ENCODE measurements around the gene MEX3D.
"Not testable (repeated sequence)": the region's sequence is repeated elsewhere in the genome, so short reads cannot be mapped to it uniquely, and the experiment has no call there.

MEX3D gene

DNA sequence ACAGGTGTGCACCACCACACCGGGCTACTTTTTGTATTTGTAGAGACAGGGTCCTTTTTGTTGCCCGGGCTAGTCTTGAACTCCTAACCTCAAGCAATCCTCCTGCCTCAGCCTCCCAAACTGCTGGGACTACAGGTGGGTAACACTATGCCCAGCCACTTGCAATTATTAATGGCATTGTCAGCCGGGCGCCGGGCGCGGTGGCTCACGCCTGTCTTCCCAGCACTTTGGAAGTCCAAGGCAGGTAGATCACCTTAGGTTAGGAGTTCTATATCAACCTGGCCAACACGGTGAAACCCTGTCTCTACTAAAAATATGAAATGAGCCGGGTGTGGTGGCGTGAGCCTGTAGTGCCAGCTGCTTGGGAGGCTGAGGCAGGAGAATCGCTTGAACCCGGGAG, 2.7 kb upstream of the MEX3D start:
- no peak for DNase-seq

DNA sequence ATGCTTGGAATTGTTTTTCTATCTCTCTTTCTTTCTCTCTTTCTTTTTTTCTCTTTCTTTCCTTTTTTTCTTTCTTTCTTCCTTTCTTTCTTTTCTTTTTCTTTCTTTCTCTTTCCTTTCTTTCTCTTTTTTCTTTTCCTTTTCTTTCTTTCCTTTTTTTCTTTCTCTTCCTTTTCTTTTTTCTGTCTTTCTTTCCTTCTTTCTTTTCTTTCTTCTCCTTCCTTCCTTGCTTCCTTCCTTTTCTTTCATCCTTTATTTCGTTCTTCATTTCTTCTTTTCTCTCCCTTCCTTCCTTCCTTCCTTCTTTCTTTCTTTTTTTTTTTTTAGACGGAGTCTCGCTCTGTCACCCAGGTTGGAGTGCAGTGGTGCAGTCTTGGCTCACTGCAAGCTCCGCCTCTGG, 1.9 kb upstream of the MEX3D start:
- DNase-seq = no peak

DNA sequence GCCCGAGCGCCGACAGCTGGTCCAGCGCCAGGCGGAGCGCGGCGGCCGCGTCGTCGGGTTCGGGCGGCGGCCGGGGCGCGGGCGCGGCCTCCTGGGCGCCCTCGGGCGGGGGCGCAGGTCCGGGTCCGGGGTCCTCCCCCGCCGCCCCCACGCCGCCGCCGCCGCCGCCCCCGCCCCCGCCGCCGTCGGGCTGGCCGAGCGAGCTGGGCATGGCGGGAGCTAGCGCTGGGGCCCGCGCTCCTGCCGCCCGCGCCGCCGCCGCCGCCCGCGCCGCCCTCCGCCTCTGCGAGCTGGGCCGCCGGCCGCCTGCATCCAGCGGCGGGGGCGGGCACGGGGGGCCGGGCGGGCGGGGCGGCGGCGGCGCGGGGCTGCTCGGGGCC, 287 bp downstream of the MEX3D start:
- DNase-seq = no peak

DNA sequence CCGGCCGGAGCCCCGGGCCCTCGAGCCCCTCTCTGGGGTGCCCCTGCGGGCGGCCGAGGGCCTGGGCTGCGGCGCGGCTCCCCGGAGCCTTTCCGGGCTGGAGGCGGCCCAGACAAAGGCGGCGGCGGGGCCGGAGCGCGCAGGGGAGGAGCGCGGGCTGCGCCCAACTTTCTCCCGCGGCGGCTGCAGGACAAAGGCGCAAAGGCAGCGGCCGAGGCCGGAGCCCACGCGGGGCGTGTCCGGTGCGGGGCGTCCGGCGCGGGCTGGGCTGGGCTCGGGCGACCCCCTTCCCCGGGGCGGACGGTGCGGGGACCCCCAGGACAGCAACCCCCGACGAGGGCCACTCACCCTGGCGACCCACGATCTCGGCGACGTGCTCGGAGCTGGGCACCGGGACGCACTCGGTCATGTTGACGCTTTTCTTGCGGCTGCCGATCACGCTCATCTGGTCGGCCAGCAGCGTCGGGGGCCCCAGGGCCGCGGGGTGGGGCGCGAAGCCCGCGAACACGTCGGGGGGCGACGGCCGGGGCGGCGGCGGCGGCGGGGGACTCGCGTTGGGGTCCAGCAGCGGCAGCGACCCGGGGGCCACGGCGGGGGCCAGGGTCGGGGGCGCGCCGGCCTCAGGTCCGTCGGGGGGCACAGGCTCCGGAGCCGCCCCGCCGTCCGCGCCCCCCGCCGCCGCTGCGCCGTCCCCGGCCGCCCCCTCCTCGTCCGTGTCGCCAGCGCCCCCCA, 843 bp downstream of the MEX3D start:
- no peak for DNase-seq

DNA sequence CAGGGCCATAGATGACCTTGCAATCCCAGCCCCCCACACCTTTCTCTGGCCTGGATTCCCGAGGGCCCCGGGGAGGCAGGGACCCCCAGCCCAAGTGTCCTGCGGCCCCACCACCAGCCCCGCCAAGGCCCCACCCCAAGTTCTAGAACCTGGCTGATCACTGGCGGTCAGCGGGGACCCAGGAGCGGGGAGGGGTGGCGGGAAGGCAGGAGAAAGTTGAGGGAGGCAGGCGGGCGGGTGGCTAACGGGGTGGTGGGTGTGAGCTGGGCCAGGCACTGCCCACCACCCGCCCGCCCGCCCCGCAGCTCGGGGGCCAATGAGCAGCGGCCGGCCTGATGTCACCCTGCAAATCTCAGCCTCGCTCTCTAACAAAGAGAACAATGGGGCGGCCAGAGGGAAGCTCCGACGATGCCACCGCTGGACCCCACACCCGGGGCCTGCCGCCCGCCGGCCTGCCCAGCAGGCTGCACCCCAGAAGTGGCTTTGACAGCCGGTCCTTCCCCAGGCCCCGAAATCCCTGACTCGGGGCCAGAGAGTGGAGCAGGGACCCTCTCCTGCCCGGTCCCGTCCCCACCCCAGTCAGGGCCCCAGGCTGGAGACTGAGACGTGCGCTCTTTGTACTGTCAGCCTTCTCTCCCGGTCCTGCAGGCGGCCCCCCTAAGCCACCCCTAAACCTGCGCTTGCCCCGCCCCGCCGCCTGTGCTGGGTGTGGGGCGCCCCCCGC, 1.6 kb downstream of the MEX3D start:
- DNase-seq = no peak

DNA sequence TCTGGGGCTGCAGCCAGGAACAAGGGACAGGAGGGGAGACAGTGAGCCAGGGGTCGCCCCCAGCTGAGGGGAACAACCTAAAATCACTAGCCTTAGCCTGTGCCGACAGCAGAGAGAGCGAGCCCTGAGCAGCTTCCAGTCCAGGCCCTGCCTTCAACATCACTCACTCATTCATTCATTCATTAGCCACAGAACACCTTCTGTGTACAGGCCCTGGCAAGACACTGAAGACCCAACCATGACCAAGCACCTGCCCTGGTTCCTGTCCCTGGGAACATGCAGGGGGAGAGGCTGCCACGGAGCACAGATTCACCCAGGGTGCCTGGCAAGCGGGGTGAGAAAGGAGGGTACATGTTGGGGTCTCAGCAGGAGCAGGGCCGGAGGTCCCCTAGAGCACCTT, 4.9 kb downstream of the MEX3D start:
- DNase-seq = no peak

DNA sequence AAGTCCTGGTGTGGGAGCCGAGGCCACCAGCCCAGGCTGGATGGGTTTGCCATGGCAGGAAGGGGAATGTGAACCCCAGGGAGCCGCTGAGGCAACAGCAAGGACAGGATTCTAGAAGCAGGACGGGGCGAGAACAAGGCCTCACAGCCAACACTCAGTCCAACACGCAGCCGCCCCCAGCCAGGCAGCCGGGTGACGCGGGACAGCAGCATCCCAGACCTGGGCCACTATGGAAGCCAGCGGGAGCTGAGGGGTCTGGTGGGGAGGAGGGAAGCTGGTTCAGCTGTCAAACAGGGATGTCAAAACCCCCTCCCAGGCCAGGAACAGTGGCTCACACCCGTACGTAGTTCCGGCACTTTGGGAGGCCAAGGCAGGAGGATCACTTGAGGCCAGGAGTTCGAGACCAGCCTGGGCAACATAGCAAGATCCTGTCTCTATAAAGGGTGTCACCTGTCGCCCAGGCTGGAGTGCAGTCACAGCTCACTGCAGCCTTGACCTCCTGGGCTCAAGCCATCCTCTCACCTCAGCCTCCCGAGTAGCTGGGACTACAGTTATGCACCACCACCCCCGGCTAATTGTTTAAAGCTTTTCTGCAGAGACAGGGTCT, 6.8 kb downstream of the MEX3D start:
- no peak for DNase-seq

DNA sequence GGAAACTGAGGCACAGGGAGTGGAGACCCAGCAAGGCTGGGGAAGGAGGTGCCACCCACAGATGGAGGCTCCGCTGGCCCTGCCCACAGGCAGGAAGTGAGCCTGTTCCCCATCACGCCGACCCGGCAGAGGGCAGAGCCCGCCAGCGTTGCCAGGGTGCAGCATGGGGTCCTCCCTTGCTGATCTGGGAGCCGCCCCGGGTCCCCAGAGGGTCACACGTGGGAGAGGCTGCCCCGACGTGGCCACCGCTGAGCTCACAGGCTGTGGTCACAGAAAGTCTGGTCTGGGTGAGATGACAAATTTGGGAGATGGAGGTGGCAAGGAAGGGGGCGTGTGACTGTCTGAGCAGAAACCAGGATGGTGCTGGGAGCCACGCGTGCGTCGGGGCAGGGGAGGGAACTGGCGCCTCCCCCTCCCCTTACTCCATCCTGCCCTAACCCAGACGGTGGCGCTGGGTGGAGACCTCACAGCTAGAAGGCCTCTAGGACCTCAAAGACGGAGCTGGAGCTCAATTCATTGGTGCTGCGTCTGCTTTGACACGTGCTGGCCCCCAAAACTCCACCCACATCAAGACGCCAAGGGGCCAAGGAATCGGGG, 7.7 kb downstream of the MEX3D start:
- DNase-seq = peak; percentile 44

DNA sequence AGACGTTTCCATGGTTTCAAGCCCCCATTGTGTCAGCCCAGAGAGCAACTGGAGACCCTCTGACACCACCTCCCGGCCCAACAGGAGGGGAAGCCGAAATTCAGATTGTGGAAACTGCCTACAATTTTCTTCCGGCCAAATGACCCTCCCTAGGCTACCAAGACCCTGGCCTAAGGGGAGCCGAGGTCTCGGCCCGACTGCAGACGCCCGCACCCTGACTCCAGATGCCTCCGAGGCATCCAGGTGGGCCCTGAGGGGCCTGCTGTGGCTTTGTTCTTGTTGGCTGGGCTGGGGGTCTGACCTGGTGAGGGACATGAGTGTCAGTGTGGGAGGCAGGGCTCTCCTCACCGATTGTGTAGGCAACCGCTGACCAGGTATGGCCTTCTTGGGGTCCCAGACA, 9.6 kb downstream of the MEX3D start:
- DNase-seq = no peak

DNA sequence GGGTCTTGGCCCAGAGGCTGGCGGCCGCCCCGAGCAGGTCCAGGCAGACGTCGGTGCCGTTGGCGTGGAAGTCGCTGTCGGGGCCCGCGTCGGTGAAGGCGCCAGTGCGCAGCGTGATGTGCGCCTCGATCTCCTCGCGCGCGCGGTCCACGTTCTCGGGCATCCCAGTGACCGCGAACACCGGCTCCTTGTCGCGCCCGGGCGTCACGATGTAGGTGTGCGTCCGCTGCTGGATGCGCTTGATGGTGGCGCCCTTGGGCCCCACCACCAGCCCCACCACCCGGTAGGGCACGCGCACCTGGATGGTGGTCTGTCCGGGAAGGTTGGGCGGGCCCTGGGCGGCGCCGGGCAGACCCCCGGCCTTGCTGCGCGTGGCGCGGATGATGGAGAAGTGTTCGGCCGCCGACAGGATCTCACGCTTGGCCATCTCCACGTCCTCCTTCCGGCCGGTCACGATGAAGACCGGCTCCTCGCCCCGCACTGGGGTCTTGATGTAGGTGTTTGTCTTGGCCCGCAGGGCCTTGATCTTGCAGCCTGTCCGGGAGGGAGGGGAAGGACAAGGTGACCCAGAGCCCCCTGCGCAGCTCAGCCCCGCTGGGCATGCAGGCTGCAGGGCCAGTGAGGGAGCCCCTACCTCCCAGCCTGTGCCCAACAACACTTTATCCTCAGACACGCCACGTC, 11.6 kb downstream of the MEX3D start:
- no peak for DNase-seq

DNA sequence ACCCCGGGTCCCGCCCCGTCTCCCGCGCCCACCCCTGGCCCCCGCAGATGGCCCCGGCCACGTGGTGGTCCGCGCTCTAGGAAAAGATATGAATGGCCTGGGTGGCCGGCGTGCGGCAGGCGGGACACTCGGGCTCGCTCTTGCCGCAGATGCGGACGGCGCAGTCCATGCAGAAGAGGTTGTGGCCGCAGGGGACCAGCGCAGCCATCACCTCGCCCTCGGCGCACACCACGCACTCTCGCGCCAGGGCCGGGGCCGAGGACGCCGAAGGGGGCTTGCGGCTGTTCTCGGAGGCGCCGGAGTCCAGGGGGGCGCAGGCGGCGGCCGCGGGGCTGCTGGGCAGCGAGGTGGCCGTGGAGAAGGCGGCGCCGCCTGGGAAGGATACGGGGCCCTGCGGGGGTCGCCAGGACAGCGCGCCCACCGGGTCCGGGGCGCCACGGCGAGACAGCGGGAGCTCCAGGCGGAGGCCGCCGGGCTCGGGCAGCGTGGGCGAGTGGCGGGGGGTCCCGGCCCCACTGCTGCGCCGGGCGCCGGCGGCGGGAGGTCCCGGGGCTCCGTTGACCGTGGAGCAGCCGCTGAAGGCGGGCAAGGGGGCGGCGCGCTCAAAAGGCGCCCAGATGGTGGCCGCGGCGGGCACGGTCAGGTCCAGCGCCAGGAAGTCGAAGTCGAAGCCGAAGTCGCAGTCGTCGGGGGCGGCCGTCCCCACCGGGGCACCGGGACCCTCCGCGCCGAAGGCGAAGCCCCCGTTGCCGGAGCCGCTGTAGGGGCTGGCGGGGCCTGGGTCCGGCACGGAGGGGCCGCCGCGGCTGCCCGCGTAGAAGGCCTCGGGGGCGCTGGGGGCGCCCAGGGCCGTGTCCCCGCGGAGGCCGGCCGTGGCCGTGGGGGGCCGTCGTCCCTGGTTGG, 12.4 kb downstream of the MEX3D start:
- DNase-seq = no peak

DNA sequence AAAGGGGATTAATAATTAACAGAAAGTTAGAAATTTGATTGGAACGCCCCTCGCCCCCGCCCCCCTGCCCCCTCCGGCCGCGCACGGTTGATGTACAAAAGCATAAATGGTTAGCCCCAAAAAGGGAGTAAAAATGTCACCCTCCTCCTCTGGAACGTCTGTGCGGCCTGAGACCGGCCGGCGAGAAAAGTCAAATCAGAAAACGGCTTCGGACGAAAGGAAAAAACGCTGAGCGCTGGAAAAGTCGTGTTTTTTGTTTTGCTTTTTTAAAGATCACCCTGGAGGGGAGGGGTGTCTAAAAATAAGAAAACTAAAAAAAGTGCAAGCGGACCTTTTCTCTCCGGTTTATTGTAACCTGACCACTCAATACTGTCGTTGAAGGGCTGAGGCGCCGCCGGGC, 13.2 kb downstream of the MEX3D start:
- no peak for DNase-seq

DNA sequence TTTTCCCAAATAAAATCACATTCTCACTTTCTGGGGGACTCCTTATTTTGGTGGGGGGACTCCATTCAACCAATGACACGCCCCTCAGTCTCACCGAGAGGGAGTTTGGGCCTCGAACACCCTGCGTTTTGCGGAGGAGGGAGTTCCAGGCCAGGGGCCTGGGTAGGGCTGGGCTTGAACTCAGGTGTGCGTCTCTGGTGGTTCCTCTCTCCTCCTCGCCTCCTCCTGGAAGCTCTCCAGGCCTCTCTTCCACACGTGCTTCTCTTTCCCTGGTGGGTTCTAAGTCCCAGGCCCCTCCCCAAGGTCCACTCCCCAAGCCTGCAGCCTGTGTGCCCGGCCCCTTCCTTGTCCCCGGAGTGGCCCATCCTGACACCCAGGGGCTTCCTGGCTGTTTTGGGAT, 14.7 kb downstream of the MEX3D start:
- no peak for DNase-seq

DNA sequence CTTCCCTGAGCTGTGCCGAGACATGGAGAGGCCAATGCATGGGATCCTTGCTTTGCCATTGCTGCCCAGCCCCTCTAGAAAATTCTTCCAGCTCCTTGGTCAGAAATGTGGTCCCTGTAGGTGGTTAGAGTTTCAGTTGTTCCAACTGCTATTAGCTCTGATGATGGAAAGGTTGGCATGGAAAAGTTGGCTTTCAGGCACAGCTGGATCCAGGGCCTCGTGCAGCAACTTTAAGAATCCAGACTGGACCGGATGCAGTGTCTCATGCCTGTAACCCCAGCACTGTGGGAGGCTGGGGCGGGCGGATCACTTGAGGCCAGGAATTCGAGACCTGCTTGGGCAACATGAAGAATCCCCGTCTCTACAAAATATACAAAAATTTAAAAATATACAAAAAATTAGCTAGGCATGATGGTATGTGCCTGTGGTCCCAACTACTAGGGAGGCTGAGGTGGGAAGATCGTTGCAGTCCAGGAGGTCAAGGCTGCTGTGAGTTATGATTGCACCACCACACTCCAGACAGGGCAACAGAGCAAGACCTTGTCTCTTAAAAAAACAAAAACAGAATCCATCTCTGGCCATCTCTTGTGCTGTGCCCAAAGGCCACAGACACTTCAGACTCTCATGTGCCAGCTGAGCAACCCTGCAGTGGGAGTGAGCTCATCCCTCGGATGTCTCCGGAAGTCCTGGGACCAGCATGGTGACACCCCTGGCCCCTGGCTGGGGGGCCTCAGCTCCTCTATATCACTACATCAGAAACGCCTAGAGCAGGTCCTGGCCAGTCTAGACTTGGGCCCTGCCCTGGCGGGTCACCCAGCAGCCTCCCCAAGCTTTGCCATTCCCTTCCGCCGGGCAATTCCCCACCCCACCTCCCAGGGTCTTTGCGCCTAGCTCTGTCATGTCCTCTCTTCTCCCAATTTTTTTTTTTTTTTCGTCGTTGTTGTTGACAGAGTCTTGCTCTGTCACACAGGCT, 16.8 kb downstream of the MEX3D start:
- DNase-seq = no peak

DNA sequence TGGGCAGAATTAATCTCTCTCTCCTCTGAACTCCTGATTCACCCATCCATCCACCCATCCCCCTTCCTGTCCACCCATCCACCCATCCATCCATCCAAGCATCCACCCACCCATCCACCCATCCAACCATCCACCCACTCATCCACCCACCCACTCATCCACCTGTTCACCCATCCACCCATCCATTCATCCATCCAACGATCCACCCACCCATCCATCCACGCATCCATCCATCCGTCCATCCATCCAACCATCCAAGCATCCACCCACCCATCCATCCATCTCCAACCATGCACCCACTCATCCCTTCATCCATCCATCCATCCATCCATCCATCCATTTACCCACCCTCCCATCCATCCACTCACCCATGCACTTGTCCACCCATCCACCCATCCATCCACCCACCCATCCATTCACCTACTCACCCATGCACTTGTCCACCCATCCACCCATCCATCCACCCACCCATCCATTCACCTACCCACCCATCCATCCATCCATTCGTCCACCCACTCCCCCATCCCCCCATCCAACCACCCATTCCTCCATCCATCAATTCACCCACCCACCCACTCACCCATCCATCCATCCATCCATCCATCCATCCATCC, 18.7 kb downstream of the MEX3D start:
- DNase-seq = no peak

DNA sequence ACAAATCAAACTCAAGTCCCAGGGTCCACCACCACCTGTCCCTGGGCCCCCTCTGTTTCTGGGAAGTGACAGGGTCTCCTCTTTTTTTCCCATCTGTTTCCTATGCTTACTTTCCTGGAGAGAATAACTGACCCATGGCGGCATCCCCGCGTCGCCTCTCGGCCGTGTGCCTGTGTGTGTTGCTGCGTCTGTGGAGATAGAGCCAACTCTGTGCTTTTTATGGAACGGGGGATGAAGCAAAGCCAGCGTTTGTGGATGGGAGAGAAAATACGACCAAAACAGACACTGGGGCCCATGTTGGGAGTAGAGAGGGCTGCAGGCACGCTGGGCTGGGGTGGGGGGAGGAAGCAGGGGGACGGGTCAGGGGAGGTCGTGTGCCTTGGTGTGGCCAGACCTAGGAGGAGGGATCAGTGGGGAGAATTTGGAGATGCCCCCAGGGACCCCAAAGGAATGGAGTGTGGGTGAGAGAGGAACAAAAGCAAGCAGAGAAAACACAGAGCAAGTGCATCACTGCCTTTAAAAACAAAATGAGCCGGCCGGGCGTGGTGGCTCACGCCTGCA, 27.7 kb downstream of the MEX3D start:
- DNase-seq = no peak

DNA sequence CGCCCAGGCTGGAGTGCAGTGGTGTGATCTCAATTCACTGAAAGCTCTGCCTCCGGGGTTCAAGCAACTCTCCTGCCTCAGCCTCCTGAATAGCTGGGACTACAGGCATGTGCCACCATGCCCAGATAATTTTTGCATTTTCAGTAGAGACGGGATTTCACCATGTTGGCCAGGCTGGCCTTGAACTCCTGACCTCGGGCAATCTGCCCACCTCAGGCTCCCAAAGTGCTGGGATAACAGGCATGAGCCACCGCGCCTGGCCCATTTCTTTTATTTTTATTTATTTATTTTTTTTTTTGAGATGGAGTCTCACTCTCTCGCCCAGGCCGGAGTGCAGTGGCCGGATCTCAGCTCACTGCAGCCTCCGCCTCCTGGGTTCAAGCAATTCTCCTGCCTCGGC, 28.4 kb downstream of the MEX3D start:
- DNase-seq = not testable (repeated sequence)

DNA sequence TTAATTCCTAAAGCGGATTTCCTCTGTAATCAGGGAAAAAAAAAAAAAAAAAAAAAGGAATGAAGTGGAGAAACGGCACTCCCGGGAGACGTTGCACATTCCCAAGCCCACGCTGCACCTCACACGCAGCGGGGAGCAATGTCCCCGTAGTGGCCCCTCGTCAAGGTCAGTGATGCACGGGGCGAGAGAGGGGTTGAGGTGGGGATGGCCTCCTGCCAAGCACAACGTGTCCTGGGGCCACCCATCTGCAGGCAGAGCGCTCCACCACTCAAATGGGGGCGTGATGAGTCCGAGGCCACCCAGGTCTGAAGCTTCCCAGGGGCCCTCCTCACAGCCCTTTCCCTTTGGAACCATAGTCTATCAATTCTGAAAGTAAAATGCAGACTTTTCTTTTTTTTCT, 29.1 kb downstream of the MEX3D start:
- no peak for DNase-seq

DNA sequence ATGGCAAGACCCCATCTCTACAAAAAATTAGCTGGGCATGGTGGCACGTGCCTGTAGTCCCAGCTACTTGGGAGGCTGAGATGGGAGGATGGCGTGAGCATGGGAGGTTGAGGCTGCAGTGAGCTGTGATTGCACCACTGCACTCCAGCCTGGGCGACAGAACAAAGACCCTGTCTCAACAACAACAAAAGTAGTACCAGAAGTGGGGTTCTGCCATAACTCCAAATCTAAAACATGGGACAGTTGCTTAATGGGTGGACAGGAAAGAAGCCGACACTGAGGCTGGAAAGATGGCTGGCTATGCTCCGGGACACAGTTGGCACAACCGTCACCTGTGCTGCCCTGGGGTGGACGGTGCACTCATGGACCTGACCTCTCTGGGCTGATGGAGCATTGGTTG, 32.4 kb downstream of the MEX3D start:
- not testable (repeated sequence) for DNase-seq

DNA sequence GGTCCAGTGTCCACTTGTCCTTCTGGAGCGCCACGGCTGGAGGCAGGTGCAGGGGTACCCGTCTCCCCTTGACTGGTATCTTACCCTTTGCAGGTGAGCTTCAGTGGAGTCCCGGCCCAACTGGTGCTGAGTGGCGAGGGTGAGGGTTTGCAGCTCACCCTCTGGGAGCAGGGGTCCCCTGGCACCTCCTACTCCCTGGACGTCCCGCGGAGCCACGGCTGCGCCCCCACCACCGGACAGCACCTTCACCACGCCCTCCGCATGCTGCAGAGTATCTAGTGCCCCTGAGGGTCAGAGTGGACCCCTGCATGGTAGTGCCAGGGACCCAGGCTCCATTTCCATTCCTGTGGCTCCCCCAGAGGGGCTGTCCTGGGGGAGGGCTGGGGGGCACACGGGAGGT, 33.2 kb downstream of the MEX3D start:
- no peak for DNase-seq
